Neural cell (in vitro differentiated cells): Measurements from ENCODE around the gene LPIN2. TPM values are rescaled to one million over a fixed set of nuclear protein-coding genes. Genes with fewer than 3 reads are reported as not detected.

Experiments used
- H2AFZ ChIP-seq: fragments of 200-600, 300-800 bp; sonication (generic), shearing (Covaris generic); 2 replicates; pipeline ENCODE4 v1.6.0; 2014; ENCODE audit warnings: low read depth, mild to moderate bottlenecking, antibody characterized with exemption, low read length, moderate library complexity
- H3F3A ChIP-seq: fragments of 200-600 bp; shearing (Covaris generic); 2 replicates; pipeline ENCODE4 v1.6.1; 2016; ENCODE audit warnings: mild to moderate bottlenecking, moderate library complexity, mixed read lengths, antibody characterized with exemption, low read length; ENCODE audit not compliant: insufficient read depth, poor library complexity, severe bottlenecking
- H3K27ac ChIP-seq: fragments of 200-600, 300-800 bp; sonication (generic), shearing (Covaris generic); 2 replicates; pipeline ENCODE4 v1.5.1; 2014; ENCODE audit warnings: mild to moderate bottlenecking, low read length, moderate library complexity
- H3K27me3 ChIP-seq: fragments of 300-800, 200-600 bp; sonication (generic), shearing (Covaris generic); 2 replicates; pipeline ENCODE4 v1.6.0; 2014; ENCODE audit warnings: mild to moderate bottlenecking, low read depth, low read length, moderate library complexity; ENCODE audit not compliant: insufficient read depth
- H3K36me3 ChIP-seq: fragments of 300-800, 200-600 bp; sonication (generic), shearing (Covaris generic); 2 replicates; pipeline ENCODE4 v1.5.1; 2014; ENCODE audit warnings: mild to moderate bottlenecking, antibody characterized with exemption, low read length, moderate library complexity; ENCODE audit not compliant: insufficient read depth
- H3K4me2 ChIP-seq: fragments of 300-800, 200-600 bp; sonication (generic), shearing (Covaris generic); 2 replicates; pipeline ENCODE4 v1.6.0; 2014; ENCODE audit warnings: mild to moderate bottlenecking, low read length
- H3K4me3 ChIP-seq: fragments of 300-800, 200-600 bp; sonication (generic), shearing (Covaris generic); 2 replicates; pipeline ENCODE4 v1.5.1; 2014; ENCODE audit warnings: mild to moderate bottlenecking, low read length, moderate library complexity
- H3K79me2 ChIP-seq: fragments of 200-600 bp; shearing (Covaris generic); replicated peaks from 2 replicates; pipeline ENCODE4 v1.6.0; 2014; ENCODE audit warnings: mild to moderate bottlenecking, low read length, moderate library complexity; ENCODE audit not compliant: insufficient read depth
- H3K9ac ChIP-seq: fragments of 300-800, 200-600 bp; sonication (generic), shearing (Covaris generic); 2 replicates; pipeline ENCODE4 v1.6.1; 2016; ENCODE audit warnings: mild to moderate bottlenecking, low read length, mixed read lengths
- H3K9me2 ChIP-seq: fragments of 200-600 bp; shearing (Covaris generic); 2 replicates; pipeline ENCODE4 v1.6.1; 2016; ENCODE audit warnings: mild to moderate bottlenecking, low read length, mixed read lengths; ENCODE audit not compliant: insufficient read depth
- H3K9me3 ChIP-seq: fragments of 200-600, 300-800 bp; sonication (generic), shearing (Covaris generic); 2 replicates; pipeline ENCODE4 v1.6.1; 2016; ENCODE audit warnings: mild to moderate bottlenecking, mixed run types, low read length, moderate library complexity, mixed read lengths
- H4K20me1 ChIP-seq: fragments of 200-600 bp; shearing (Covaris generic); 2 replicates; pipeline ENCODE4 v1.6.1; 2016; ENCODE audit warnings: mild to moderate bottlenecking, mixed run types; ENCODE audit not compliant: insufficient read depth
- CTCF ChIP-seq: fragments of 450-650 bp; IDR thresholded peaks from 2 replicates; pipeline ENCODE4 v1.5.1; 2014; ENCODE audit warnings: antibody characterized with exemption, mild to moderate bottlenecking, moderate library complexity; ENCODE audit not compliant: poor library complexity, severe bottlenecking
- EP300 ChIP-seq: fragments of 450-650 bp; conservative IDR thresholded peaks from 2 replicates; pipeline ENCODE4 v1.6.1; 2014; ENCODE audit warnings: antibody characterized with exemption, mild to moderate bottlenecking, moderate library complexity; ENCODE audit not compliant: poor library complexity, severe bottlenecking
- EZH2 ChIP-seq: fragments of 200-600, 300-800 bp; shearing (Covaris generic), sonication (generic); IDR thresholded peaks from 2 replicates; pipeline ENCODE4 v1.6.1; 2014; ENCODE audit warnings: antibody characterized with exemption, low read length, borderline replicate concordance, mild to moderate bottlenecking; ENCODE audit not compliant: insufficient read depth, poor library complexity, severe bottlenecking
- MXI1 ChIP-seq: fragments of 450-650 bp; conservative IDR thresholded peaks from 2 replicates; pipeline ENCODE4 v1.6.1; 2014; ENCODE audit warnings: antibody characterized with exemption, mild to moderate bottlenecking; ENCODE audit not compliant: poor library complexity, severe bottlenecking
- POLR2AphosphoS5 ChIP-seq: IDR thresholded peaks from 2 replicates; pipeline ENCODE4 v1.6.1; 2012
- RAD21 ChIP-seq: fragments of 450-650 bp; conservative IDR thresholded peaks from 2 replicates; pipeline ENCODE4 v1.6.1; 2014; ENCODE audit warnings: antibody characterized with exemption, mild to moderate bottlenecking, moderate library complexity
- REST ChIP-seq: IDR thresholded peaks from 2 replicates; pipeline ENCODE4 v1.6.1; 2012; ENCODE audit warnings: borderline replicate concordance
- SMC3 ChIP-seq: fragments of 450-650 bp; conservative IDR thresholded peaks from 2 replicates; pipeline ENCODE4 v1.6.1; 2014; ENCODE audit warnings: antibody characterized with exemption, mild to moderate bottlenecking, moderate library complexity; ENCODE audit not compliant: poor library complexity
- TAF1 ChIP-seq: IDR thresholded peaks from 2 replicates; pipeline ENCODE4 v1.6.1; 2012; ENCODE audit warnings: low read depth
- polyA plus RNA-seq: library from polyadenylated mRNA; depleted of rRNA; stranded (reverse); fragments of >200 nt; gene quantifications from 2 replicates; pipeline ENCODE4 v1.2.3, GENCODE V29; 2014

Gene LPIN2
- polyA plus RNA-seq, 1 donor from 2014 or later = 14.4 TPM

GRCh38 chr18:2966560-2966959, 46.4 kb downstream of the LPIN2 start:
- TF ChIP-seq EZH2 = no peak
- no peak for TF ChIP-seq TAF1
- no peak for TF ChIP-seq RAD21
- no peak for TF ChIP-seq SMC3
- no peak for TF ChIP-seq CTCF
- no peaks in the 10 kb centered on the region for H3K9me3 ChIP-seq
- no peaks in the 10 kb centered on the region for H3K9me2 ChIP-seq
- no peak overlapping the region for H3K4me2 ChIP-seq
- no peak overlapping the region for H3K27ac ChIP-seq
- H3F3A ChIP-seq = no peaks in the 10 kb centered on the region
- no peak overlapping the region for H3K4me3 ChIP-seq
- no peak overlapping the region for H2AFZ ChIP-seq
- H3K36me3 ChIP-seq = no peaks in the 10 kb centered on the region
- H4K20me1 ChIP-seq = no peaks in the 10 kb centered on the region
- no peaks in the 10 kb centered on the region for H3K79me2 ChIP-seq
- H3K27me3 ChIP-seq = no peaks in the 10 kb centered on the region
- no peak overlapping the region for H3K9ac ChIP-seq

- no peak overlapping the region for H2AFZ ChIP-seq
- H3K9ac ChIP-seq = no peak overlapping the region
- no peaks in the 10 kb centered on the region for H4K20me1 ChIP-seq
- no peaks in the 10 kb centered on the region for H3K79me2 ChIP-seq
- H3K9me3 ChIP-seq = no peaks in the 10 kb centered on the region
- no peak overlapping the region for H3K4me2 ChIP-seq
- H3F3A ChIP-seq = no peaks in the 10 kb centered on the region
- no peaks in the 10 kb centered on the region for H3K9me2 ChIP-seq
- H3K36me3 ChIP-seq = no peaks in the 10 kb centered on the region
- H3K27ac ChIP-seq = no peak overlapping the region
- no peak overlapping the region for H3K4me3 ChIP-seq
- H3K27me3 ChIP-seq = no peaks in the 10 kb centered on the region
- no peak for TF ChIP-seq TAF1
- TF ChIP-seq SMC3 = no peak
- TF ChIP-seq EP300 = no peak
- TF ChIP-seq REST = no peak
- no peak for TF ChIP-seq EZH2
- TF ChIP-seq POLR2AphosphoS5 = no peak
- TF ChIP-seq CTCF = no peak
- no peak for TF ChIP-seq MXI1
- TF ChIP-seq RAD21 = no peak
These were observed 47.1 kb downstream of the LPIN2 start for GRCh38 chr18:2965797-2966196.
